Amniotic stem cell (primary cell): ENCODE measurements around the gene MOB3B.
"Not testable (repeated sequence)": the region's sequence is repeated elsewhere in the genome, so short reads cannot be mapped to it uniquely, and the experiment has no call there.

Source experiments
- DNase-seq: peaks from one replicate; lab custom pipeline; 2025; lab: John Stamatoyannopoulos, UW

MOB3B gene

GRCh38 chr9:27475057-27475595 lies 54.5 kb downstream of the MOB3B start:
- no peak for DNase-seq

GRCh38 chr9:27474305-27474704 lies 55.3 kb downstream of the MOB3B start:
- DNase-seq: no peak

- no peak for DNase-seq
Measured at GRCh38 chr9:27473111-27473529, 56.5 kb downstream of the MOB3B start.

GRCh38 chr9:27472195-27472594 lies 57.4 kb downstream of the MOB3B start:
- no peak for DNase-seq

GRCh38 chr9:27471789-27472188 lies 57.8 kb downstream of the MOB3B start:
- no peak for DNase-seq

- no peak for DNase-seq
Measured at GRCh38 chr9:27471366-27471765, 58.2 kb downstream of the MOB3B start.

GRCh38 chr9:27470291-27470856 lies 59.2 kb downstream of the MOB3B start:
- DNase-seq: no peak

- DNase-seq: no peak
Measured at GRCh38 chr9:27469550-27469949, 60.1 kb downstream of the MOB3B start.

- DNase-seq: no peak
Measured at GRCh38 chr9:27468462-27469110, 61.0 kb downstream of the MOB3B start.

GRCh38 chr9:27468000-27468399 lies 61.6 kb downstream of the MOB3B start:
- no peak for DNase-seq

- DNase-seq: no peak
Measured at GRCh38 chr9:27467486-27467885, 62.1 kb downstream of the MOB3B start.

GRCh38 chr9:27466516-27466915 lies 63.1 kb downstream of the MOB3B start:
- DNase-seq: not testable (repeated sequence)

- DNase-seq: not testable (repeated sequence)
Measured at GRCh38 chr9:27464950-27465349, 64.7 kb downstream of the MOB3B start.

GRCh38 chr9:27462846-27463245 lies 66.8 kb downstream of the MOB3B start:
- no peak for DNase-seq

GRCh38 chr9:27462434-27462833 lies 67.2 kb downstream of the MOB3B start:
- no peak for DNase-seq

- DNase-seq: no peak
Measured at GRCh38 chr9:27460226-27461023, 69.2 kb downstream of the MOB3B start.

GRCh38 chr9:27457445-27457844 lies 72.2 kb downstream of the MOB3B start:
- no peak for DNase-seq

GRCh38 chr9:27453860-27454553 lies 75.6 kb downstream of the MOB3B start:
- DNase-seq: no peak

- no peak for DNase-seq
Measured at GRCh38 chr9:27451207-27451797, 78.3 kb downstream of the MOB3B start.

GRCh38 chr9:27450752-27451151 lies 78.9 kb downstream of the MOB3B start:
- DNase-seq: no peak

GRCh38 chr9:27448356-27448755 lies 81.3 kb downstream of the MOB3B start:
- not testable (repeated sequence) for DNase-seq
